Fibroblast of villous mesenchyme (primary cell): Measurements from ENCODE around the gene TMEM140. TPM values are rescaled to one million over a fixed set of nuclear protein-coding genes. Genes with fewer than 3 reads are reported as not detected.

Source experiments
- DNase-seq: peaks from one replicate; pipeline ENCODE4 v3.0.0-alpha.2; 2010; ENCODE audit warnings: low read depth
- H3K4me3 ChIP-seq: 2 replicates; pipeline ENCODE4 v1.5.1; 2011; ENCODE audit warnings: low read depth, mild to moderate bottlenecking, low read length
- CTCF ChIP-seq: IDR thresholded peaks from 2 replicates; pipeline ENCODE4 v1.5.1; 2012; ENCODE audit warnings: low read depth, mild to moderate bottlenecking, low read length; ENCODE audit not compliant: insufficient read depth
- total RNA-seq: library from RNA; depleted of rRNA; stranded (reverse); fragments of >200 nt; gene quantifications from 2 replicates; pipeline ENCODE4 v1.2.3, GENCODE V29; 2012

TMEM140 gene
- total RNA-seq, 1 donor = 5.2 TPM

DNA sequence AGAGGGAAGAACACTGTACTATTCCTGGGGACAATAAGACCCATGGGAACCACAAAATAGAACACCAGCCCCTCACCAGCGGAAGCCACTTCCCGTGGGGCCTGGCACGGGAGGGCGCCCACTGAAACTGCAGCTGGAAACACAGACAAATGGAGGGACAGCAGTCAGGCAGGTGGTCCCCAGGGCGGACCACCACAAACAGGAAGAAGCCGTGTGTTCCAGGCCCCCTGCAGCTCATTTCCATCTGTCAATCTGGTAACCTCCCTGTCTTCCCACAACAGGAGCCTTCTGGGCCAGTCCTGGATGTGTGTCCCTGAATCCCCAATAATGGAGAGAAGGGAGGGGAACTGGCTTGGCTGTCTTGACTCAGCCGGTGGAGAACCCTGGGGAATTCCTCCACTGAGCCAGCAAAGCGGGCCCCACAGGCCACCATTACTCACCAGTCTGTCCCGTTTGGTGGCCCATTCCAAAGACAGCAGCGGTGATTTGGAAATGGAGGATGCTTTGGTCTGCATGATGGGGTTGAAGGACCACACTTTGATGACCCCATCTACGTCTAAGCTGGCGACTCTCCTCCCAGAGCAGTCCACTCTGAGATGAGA, 46.7 kb downstream of the TMEM140 start:
- TF ChIP-seq CTCF = no peak
- H3K4me3 ChIP-seq = no peak overlapping the region
- DNase-seq = no peak

DNA sequence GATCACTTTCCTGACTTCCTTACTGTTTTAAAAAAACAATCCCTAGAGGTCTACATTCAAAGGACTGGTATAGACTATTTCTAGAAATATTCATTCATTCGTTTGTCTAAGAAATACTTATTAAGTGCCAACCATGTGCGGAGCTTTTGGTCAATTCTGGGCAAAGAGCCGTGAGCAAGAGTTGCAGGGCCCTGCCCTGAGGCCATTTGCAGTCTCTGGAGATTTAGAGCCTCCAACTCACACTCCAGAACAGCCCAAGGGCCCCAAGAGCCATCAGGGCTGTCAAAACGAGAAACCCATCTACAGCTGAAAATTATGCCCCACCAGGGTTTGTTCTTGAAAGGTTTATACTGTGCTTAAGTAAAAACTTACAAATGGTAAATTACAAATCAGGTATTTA, 47.3 kb downstream of the TMEM140 start:
- H3K4me3 ChIP-seq = no peak overlapping the region
- TF ChIP-seq CTCF = no peak
- no peak for DNase-seq

DNA sequence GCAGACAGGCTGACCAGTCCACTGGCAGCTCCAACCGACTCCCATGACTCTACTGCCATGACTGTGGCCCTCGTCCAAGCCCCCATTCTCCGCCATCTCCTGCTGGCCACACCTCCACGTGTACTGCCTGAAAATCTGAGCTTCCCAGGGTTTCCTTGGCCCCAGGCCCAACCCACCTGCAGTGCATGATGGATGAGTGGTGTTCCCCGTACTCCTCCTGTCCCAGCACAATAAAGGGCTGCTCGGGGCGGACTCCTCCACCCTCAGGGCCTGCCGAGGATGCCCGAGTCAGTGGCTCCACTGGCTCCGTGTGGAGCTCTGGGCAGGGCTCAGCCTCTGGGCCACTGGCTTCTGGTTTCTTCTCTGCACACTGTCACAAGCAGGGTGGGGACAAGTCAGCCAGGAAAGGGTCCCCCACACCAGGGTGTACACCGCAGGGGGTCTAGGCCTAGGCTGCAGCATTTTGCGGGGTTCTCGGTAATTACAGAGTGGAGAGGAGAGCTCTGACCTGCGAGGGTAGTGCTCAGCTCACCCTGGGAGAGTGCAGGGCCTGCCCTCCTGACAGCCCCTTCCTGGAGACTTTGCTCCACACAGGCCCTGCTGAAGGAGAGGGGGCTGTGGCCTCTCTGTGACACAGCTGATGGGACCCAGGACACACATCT, 48.2 kb downstream of the TMEM140 start:
- DNase-seq = no peak
- TF ChIP-seq CTCF = no peak
- no peak overlapping the region for H3K4me3 ChIP-seq

DNA sequence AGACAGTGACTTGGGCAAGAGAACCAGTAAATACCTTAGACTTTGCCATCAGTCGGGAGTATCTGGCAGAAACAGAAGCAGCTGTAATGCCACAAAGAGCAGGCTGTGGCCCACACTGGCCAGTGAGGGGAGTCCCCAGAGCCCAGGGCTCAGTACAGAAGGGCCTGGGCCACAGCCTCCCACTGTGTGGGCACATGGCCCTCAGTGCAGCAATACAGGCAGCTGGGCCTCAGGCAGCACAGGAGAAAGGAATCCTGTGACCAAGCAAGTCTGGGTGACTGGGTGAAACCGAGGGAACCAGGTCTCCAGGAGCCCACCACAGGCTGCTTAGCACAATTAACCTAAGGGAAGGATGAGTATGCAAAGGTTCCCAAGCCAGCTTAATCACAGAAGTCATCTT, 49.5 kb downstream of the TMEM140 start:
- no peak overlapping the region for H3K4me3 ChIP-seq
- DNase-seq = no peak
- no peak for TF ChIP-seq CTCF

GRCh38 chr7:135197906-135198655, 50.2 kb downstream of the TMEM140 start:
- peak; percentile 16 for DNase-seq
- no peak for TF ChIP-seq CTCF
- H3K4me3 ChIP-seq = no peak overlapping the region

DNA sequence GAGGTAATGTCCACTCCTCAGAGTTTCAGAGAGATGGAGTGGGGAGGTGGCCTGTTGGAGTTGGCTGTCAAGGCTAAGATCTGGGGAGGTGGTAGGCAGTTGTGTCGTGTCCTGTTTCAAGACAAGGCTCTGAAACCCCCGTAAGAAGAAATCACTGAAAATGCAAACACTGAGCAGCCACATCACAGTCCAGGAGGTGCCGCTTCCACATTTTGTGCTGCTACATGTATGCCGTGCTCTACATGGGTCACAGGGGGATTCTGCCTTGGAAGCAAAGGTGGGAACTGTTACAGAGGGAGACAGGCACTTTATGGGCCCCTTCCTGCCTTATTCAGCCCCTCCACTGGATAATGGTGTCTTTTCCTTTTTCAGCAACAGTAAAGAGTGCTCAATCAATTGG, 51.6 kb downstream of the TMEM140 start:
- H3K4me3 ChIP-seq = no peak overlapping the region
- no peak for DNase-seq
- TF ChIP-seq CTCF = no peak
